ENCODE measurements around the gene CACNA1C.

CACNA1C gene

GRCh38 chr12:2035431-2036055, 17.2 kb upstream of the CACNA1C start:
- no peak for DNase-seq

- DNase-seq, result no peak
Measured at GRCh38 chr12:2039034-2039433, 13.8 kb upstream of the CACNA1C start.

- no peak for DNase-seq
Measured at GRCh38 chr12:2043054-2043453, 9.7 kb upstream of the CACNA1C start.

GRCh38 chr12:2044165-2044564, 8.6 kb upstream of the CACNA1C start:
- no peak for DNase-seq

- no peak for DNase-seq
Measured at GRCh38 chr12:2046957-2047356, 5.8 kb upstream of the CACNA1C start.

- no peak for DNase-seq
Measured at GRCh38 chr12:2047752-2048151, 5.0 kb upstream of the CACNA1C start.

GRCh38 chr12:2049604-2050540, 2.9 kb upstream of the CACNA1C start:
- DNase-seq, result no peak

GRCh38 chr12:2051700-2052621, 826 bp upstream of the CACNA1C start:
- DNase-seq, result no peak

- no peak for DNase-seq
Measured at GRCh38 chr12:2053691-2054090, 904 bp downstream of the CACNA1C start.

GRCh38 chr12:2054091-2055018, 1.6 kb downstream of the CACNA1C start:
- peak; percentile 17 for DNase-seq

- DNase-seq, result peak; percentile 40
Measured at GRCh38 chr12:2057041-2057794, 4.4 kb downstream of the CACNA1C start.

- no peak for DNase-seq
Measured at GRCh38 chr12:2057795-2058408, 5.1 kb downstream of the CACNA1C start.

GRCh38 chr12:2058837-2059236, 6.0 kb downstream of the CACNA1C start:
- no peak for DNase-seq

- no peak for DNase-seq
Measured at GRCh38 chr12:2061402-2061801, 8.6 kb downstream of the CACNA1C start.

GRCh38 chr12:2064071-2064507, 11.3 kb downstream of the CACNA1C start:
- DNase-seq, result no peak

- DNase-seq, result no peak
Measured at GRCh38 chr12:2068653-2069052, 15.9 kb downstream of the CACNA1C start.

- DNase-seq, result no peak
Measured at GRCh38 chr12:2070440-2071045, 17.8 kb downstream of the CACNA1C start.

- DNase-seq, result no peak
Measured at GRCh38 chr12:2074792-2075191, 22.0 kb downstream of the CACNA1C start.

GRCh38 chr12:2075508-2076195, 22.9 kb downstream of the CACNA1C start:
- no peak for DNase-seq

- no peak for DNase-seq
Measured at GRCh38 chr12:2076196-2076570, 23.4 kb downstream of the CACNA1C start.
